Mammary epithelial cell (primary cell): ENCODE data around the gene NCKAP5.

Experiments
- EZH2 ChIP-seq: IDR thresholded peaks from 2 replicates; pipeline ENCODE4 v1.6.1; 2012; ENCODE audit warnings: low read length, inconsistent platforms, borderline replicate concordance
- TF ChIP-seq, protein P1 (sequence below), 2 donors: IDR thresholded peaks in 1 of 2; conservative IDR thresholded peaks in 1 of 2; 2 replicates each; pipeline ENCODE4 v1.5.1; 2011 to 2012; ENCODE audit warnings: inconsistent platforms in 2 of 2, low read length in 2 of 2, mild to moderate bottlenecking in 2 of 2, control low read depth in 1 of 2, low read depth in 1 of 2; ENCODE audit not compliant: insufficient read depth in 1 of 2; ENCODE audit errors: extremely low read depth in 1 of 2

DNA sequence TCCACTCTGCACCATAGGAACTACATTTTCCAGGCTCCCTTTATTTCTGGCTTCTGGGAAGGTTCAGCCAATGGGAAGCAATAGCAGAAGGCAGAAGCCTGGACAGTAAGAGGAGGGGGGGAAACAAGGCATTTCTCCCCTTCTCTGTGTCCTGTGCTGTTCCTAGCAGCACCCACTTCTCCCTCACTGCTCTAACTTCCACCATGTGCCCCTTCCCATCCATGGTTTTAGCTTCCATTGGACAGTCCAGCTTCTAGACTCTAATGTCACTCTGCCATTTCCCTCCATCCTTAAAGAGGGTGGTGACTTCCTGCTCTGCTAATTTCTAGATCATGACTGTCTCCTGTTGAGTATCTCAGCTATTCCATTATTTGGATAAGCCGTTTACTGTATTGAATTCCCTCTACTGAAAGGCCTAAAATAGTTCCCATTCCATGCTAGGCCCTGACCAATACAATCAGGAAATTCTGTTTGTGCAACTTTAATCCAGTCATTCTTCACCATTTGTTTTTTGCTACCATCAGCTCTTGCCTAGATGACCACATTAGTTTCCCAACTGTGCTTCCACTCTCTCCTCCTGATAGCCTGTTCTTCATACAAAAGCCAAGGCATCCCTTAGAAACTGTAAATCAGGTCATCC lies 877.5 kb downstream of the NCKAP5 start:
- TF ChIP-seq, protein P1, sequence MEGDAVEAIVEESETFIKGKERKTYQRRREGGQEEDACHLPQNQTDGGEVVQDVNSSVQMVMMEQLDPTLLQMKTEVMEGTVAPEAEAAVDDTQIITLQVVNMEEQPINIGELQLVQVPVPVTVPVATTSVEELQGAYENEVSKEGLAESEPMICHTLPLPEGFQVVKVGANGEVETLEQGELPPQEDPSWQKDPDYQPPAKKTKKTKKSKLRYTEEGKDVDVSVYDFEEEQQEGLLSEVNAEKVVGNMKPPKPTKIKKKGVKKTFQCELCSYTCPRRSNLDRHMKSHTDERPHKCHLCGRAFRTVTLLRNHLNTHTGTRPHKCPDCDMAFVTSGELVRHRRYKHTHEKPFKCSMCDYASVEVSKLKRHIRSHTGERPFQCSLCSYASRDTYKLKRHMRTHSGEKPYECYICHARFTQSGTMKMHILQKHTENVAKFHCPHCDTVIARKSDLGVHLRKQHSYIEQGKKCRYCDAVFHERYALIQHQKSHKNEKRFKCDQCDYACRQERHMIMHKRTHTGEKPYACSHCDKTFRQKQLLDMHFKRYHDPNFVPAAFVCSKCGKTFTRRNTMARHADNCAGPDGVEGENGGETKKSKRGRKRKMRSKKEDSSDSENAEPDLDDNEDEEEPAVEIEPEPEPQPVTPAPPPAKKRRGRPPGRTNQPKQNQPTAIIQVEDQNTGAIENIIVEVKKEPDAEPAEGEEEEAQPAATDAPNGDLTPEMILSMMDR (conservative IDR thresholded peaks at IDR 0.05 in 1 of 2, IDR thresholded peaks at IDR 0.05 in 1 of 2; ENCODE audit: extremely low read depth in 1 of 2, insufficient read depth in 1 of 2, low read depth in 1 of 2, low read length in 2 of 2) = no peak
- TF ChIP-seq EZH2 = no peak
